ENCODE data around the gene ELOA. TPM values are rescaled to one million over a fixed set of nuclear protein-coding genes. Genes with fewer than 3 reads are reported as not detected.
A peak's percentile ranks its signal among the peaks of the same experiment; 100 is the strongest.
"Not testable (repeated sequence)": the region's sequence is repeated elsewhere in the genome, so short reads cannot be mapped to it uniquely, and the experiment has no call there.

Gene ELOA
- total RNA-seq, 2 experiments from 2014 or later = 24.7 to 41.0 TPM

DNA sequence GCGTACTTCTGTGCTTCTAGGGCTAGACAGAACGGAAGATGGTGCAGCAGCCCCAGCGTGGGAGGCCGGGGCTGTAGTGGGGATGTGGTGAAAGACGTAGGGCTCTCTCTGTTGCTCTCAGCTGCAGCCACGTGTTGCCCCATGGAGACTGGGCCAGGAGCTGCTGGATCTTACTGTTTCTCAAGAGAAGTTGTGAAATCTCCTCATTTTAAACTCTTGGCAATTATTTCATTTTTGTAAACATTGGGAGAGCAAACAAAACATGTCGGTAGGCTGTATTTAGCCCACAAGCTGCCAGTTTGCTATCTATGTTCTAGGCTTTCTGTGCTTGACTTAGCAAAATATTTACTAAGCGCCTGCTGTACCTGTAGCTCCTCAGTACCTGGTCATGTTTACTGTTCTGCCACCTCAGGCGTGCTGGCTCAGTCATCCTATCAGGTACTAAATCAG, 15.9 kb upstream of the ELOA start:
- Histone ChIP-seq H3K36me3 (ENCODE audit: insufficient read depth, low read length) (no peaks in the 10 kb centered on the region), H3K9me3 (ENCODE audit: low read length) (no peaks in the 10 kb centered on the region), H3K79me2 (ENCODE audit: insufficient read depth, low read depth, low read length) (no peaks in the 10 kb centered on the region), H3K4me3 (ENCODE audit: low read depth, low read length, poor library complexity, severe bottlenecking) (no peak overlapping the region), H4K20me1 (ENCODE audit: insufficient read depth, low read length) (no peaks in the 10 kb centered on the region), H3K9me2 (ENCODE audit: insufficient read depth, low read length) (no peaks in the 10 kb centered on the region), H2AFZ (ENCODE audit: low read length) (no peak overlapping the region; the same call in 1 of the 2 replicates), H3K27ac (ENCODE audit: low read depth, low read length, poor library complexity, severe bottlenecking) (peak overlapping the region; percentile 15), H3K4me1 (ENCODE audit: insufficient read depth, low read length, poor library complexity, severe bottlenecking) (peaks cover 46% of the 10 kb centered on the region), H3K4me2 (ENCODE audit: low read length) (peak overlapping the region; percentile 56)
- ChIA-PET CTCF (ENCODE audit: unreplicated experiment) (no interaction called here), POLR2A (interaction anchor here (0.6 to 1.4 kb wide), 2 partner anchors 16 to 78 kb away, joined by 6 to 8 read pairs; partner anchors contain the start of gene ELOA)
- DNase-seq (ENCODE audit: low spot score) = peak; percentile 40
- TF ChIP-seq EZH2phosphoT487 (IDR thresholded peaks at IDR 0.05; ENCODE audit: borderline replicate concordance, low read depth, low read length) = no peak
- TF ChIP-seq, protein P1, sequence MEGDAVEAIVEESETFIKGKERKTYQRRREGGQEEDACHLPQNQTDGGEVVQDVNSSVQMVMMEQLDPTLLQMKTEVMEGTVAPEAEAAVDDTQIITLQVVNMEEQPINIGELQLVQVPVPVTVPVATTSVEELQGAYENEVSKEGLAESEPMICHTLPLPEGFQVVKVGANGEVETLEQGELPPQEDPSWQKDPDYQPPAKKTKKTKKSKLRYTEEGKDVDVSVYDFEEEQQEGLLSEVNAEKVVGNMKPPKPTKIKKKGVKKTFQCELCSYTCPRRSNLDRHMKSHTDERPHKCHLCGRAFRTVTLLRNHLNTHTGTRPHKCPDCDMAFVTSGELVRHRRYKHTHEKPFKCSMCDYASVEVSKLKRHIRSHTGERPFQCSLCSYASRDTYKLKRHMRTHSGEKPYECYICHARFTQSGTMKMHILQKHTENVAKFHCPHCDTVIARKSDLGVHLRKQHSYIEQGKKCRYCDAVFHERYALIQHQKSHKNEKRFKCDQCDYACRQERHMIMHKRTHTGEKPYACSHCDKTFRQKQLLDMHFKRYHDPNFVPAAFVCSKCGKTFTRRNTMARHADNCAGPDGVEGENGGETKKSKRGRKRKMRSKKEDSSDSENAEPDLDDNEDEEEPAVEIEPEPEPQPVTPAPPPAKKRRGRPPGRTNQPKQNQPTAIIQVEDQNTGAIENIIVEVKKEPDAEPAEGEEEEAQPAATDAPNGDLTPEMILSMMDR (conservative IDR thresholded peaks at IDR 0.05; ENCODE audit: low read length) = no peak
- no TSS peak for BruUV-seq (replicated peaks)
- intact Hi-C loops (cut with micrococcal nuclease; ENCODE audit: unreplicated experiment) = no loop called here

DNA sequence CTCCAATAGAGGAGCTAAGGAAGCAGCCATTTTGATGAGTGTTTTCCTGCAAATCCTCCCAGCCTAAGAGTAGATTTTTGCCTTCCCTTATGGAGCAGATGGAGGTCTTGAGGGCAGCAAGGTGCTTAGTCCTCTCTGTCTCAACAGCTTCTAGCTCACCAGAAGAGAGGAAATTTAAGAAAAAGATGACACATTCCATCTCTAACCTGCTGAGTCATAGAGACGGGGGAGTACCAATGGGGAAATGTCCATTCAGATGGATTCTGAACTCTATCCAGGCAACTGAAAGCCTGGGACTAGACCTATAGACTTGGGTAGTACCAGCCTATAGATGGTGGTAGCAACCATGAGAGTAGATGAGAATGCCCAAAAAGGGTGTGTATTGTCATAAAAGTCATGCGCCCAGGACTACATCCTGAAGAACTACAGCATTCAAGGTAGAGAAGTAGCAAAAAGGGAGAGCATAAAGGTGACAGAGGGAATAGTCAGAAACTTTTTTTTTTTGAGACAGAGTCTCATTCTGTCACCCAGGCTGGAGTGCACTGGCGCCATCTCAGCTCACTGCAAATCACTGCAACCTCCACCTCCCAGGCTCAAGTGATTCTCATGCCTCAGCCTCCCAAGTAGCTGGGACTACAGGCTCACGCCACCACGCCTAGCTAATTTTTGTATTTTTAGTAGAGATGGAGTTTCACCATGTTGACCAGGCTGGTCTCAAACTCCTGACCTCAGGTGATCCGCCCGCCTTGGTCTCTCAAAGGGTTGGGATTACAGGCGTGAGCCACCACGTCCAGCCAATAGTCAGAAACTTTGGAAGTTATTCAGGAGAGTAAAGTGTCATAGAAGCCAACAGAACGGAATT, 10.7 kb upstream of the ELOA start:
- no peaks in the 10 kb centered on the region for H3K79me2 ChIP-seq (ENCODE audit: insufficient read depth, low read depth, low read length)
- no peak overlapping the region for H3K27ac ChIP-seq (ENCODE audit: low read depth, low read length, poor library complexity, severe bottlenecking)
- H3K4me2 ChIP-seq (ENCODE audit: low read length) = no peak overlapping the region
- H3K4me1 ChIP-seq (ENCODE audit: insufficient read depth, low read length, poor library complexity, severe bottlenecking) = peaks cover 21% of the 10 kb centered on the region
- no peak for DNase-seq (ENCODE audit: low spot score)
- H3K36me3 ChIP-seq (ENCODE audit: insufficient read depth, low read length) = no peaks in the 10 kb centered on the region
- no TSS peak for BruUV-seq (replicated peaks)
- no peaks in the 10 kb centered on the region for H3K9me2 ChIP-seq (ENCODE audit: insufficient read depth, low read length)
- ChIA-PET POLR2A (interaction anchor here (1.3 kb wide), 1 partner anchor 12 kb away, joined by 3 read pairs; no protein-coding TSS in a partner anchor), CTCF (ENCODE audit: unreplicated experiment) (no interaction called here)
- H3K9me3 ChIP-seq (ENCODE audit: low read length) = no peaks in the 10 kb centered on the region
- no peaks in the 10 kb centered on the region for H4K20me1 ChIP-seq (ENCODE audit: insufficient read depth, low read length)
- TF ChIP-seq EZH2phosphoT487 (IDR thresholded peaks at IDR 0.05; ENCODE audit: borderline replicate concordance, low read depth, low read length) = no peak
- TF ChIP-seq, protein P1 (conservative IDR thresholded peaks at IDR 0.05; ENCODE audit: low read length) = no peak
- intact Hi-C loops (cut with micrococcal nuclease; ENCODE audit: unreplicated experiment) = no loop called here
- no peak overlapping the region for H2AFZ ChIP-seq (ENCODE audit: low read length)
- no peak overlapping the region for H3K4me3 ChIP-seq (ENCODE audit: low read depth, low read length, poor library complexity, severe bottlenecking)

DNA sequence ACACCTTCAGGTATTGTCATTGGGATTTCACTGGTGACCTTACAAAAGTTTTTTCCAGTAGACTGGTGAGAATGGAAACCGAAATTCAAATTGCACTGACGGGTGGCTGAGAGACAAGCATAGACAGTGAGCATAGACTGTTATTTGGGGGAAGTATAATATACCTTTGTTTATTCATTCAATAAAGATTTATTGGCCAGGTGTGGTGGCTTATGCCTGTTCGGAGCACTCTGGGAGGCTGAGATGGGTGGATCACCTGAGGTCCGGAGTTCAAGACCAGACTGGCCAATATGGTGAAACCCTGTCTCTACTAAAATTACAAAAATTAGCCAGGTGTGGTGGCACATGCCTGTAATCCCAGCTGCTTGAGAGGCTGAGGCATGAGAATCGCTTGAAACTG, 10.0 kb upstream of the ELOA start:
- H3K9me2 ChIP-seq (ENCODE audit: insufficient read depth, low read length); H4K20me1 ChIP-seq (ENCODE audit: insufficient read depth, low read length); BruUV-seq (replicated peaks); H3K79me2 ChIP-seq (ENCODE audit: insufficient read depth, low read depth, low read length); H3K27ac ChIP-seq (ENCODE audit: low read depth, low read length, poor library complexity, severe bottlenecking); H3K9me3 ChIP-seq (ENCODE audit: low read length); H3K4me3 ChIP-seq (ENCODE audit: low read depth, low read length, poor library complexity, severe bottlenecking); H3K4me2 ChIP-seq (ENCODE audit: low read length); H3K36me3 ChIP-seq (ENCODE audit: insufficient read depth, low read length); intact Hi-C loops (cut with micrococcal nuclease; ENCODE audit: unreplicated experiment); H2AFZ ChIP-seq (ENCODE audit: low read length); CTCF ChIA-PET (ENCODE audit: unreplicated experiment); DNase-seq (ENCODE audit: low spot score): not testable (repeated sequence)
- POLR2A ChIA-PET = interaction anchor here (0.6 kb wide), 1 partner anchor 178 kb away, joined by 5 read pairs; no protein-coding TSS in a partner anchor
- H3K4me1 ChIP-seq (ENCODE audit: insufficient read depth, low read length, poor library complexity, severe bottlenecking) = peaks cover 14% of the 10 kb centered on the region

Data from OCI-LY7 (cell line).